ENCODE measurements around the gene CYB561D2.

The CYB561D2 gene

GRCh38 chr3:50341996-50342650 lies 8.5 kb upstream of the CYB561D2 start:
- DNase-seq = no peak

GRCh38 chr3:50342813-50343633 lies 7.6 kb upstream of the CYB561D2 start:
- no peak for DNase-seq

GRCh38 chr3:50345008-50345407 lies 5.7 kb upstream of the CYB561D2 start:
- DNase-seq = no peak

- DNase-seq = peak; percentile 57 to 68 (median 60)
Measured at GRCh38 chr3:50345586-50346234, 5.0 kb upstream of the CYB561D2 start, which contains the start of gene ZMYND10. ZMYND10 (minus strand) TSS chr3:50345732; CDS start chr3:50345579, 153 bp downstream.

- peak; percentile 44 to 66 (median 60) for DNase-seq
Measured at GRCh38 chr3:50347187-50347813, 3.4 kb upstream of the CYB561D2 start.

GRCh38 chr3:50350213-50350526 lies 492 bp upstream of the CYB561D2 start:
- DNase-seq = no peak

- DNase-seq = no peak
Measured at GRCh38 chr3:50351323-50351697, 648 bp downstream of the CYB561D2 start.

- DNase-seq = no peak
Measured at GRCh38 chr3:50352781-50353180, 2.1 kb downstream of the CYB561D2 start.

- no peak for DNase-seq
Measured at GRCh38 chr3:50353245-50354004, 2.8 kb downstream of the CYB561D2 start.

GRCh38 chr3:50354186-50354764 lies 3.6 kb downstream of the CYB561D2 start:
- no peak for DNase-seq

- DNase-seq = no peak
Measured at GRCh38 chr3:50354850-50355249, 4.2 kb downstream of the CYB561D2 start.

- no peak for DNase-seq
Measured at GRCh38 chr3:50355829-50356552, 5.3 kb downstream of the CYB561D2 start.

- no peak for DNase-seq
Measured at GRCh38 chr3:50356553-50356952, 5.9 kb downstream of the CYB561D2 start.

GRCh38 chr3:50357481-50357880 lies 6.8 kb downstream of the CYB561D2 start:
- DNase-seq = no peak

- no peak for DNase-seq
Measured at GRCh38 chr3:50358355-50358910, 7.8 kb downstream of the CYB561D2 start.

- DNase-seq = peak; percentile 85 to 92 (median 88)
Measured at GRCh38 chr3:50358911-50359759, 8.5 kb downstream of the CYB561D2 start, which contains the start of gene TMEM115. TMEM115 (minus strand) TSS chr3:50359521; CDS start chr3:50359063, 458 bp downstream.

- no peak for DNase-seq
Measured at GRCh38 chr3:50359760-50360110, 9.1 kb downstream of the CYB561D2 start.

GRCh38 chr3:50364573-50365079 lies 14.0 kb downstream of the CYB561D2 start:
- DNase-seq = no peak

GRCh38 chr3:50365080-50365841 lies 14.6 kb downstream of the CYB561D2 start:
- peak; percentile 87 to 95 (median 89) for DNase-seq

Data from activated CD4-positive, CD25-positive, alpha-beta regulatory T cell (primary cell).